Central memory CD8-positive, alpha-beta T cell (primary cell): Measurements from ENCODE around the gene FOXJ3.

ENCODE experiments used
- ATAC-seq: fragments of 150-1000 bp; cut with Tn5 transposase; replicated peaks from 2 replicates; pipeline ENCODE4 v1.10.0; 2022; ENCODE audit warnings: mild to moderate bottlenecking, moderate FRiP score, moderate number of reproducible peaks; ENCODE audit not compliant: poor library complexity, severe bottlenecking; ENCODE audit errors: extremely low read depth
- DNase-seq, 2 donors: peaks; one replicate each; pipeline ENCODE4 v3.0.0; 2021; ENCODE audit warnings: low spot score in 2 of 2
- H3K27ac Mint-ChIP-seq: one replicate; pipeline ENCODE4 v1.8.0; 2022; ENCODE audit warnings: low read depth, mild to moderate bottlenecking, moderate library complexity, mixed read lengths
- H3K27me3 Mint-ChIP-seq: one replicate; pipeline ENCODE4 v1.8.0; 2022; ENCODE audit warnings: mixed read lengths
- H3K36me3 Mint-ChIP-seq: one replicate; pipeline ENCODE4 v1.8.0; 2022; ENCODE audit warnings: mild to moderate bottlenecking, moderate library complexity, mixed read lengths; ENCODE audit not compliant: insufficient read depth
- H3K4me1 Mint-ChIP-seq: one replicate; pipeline ENCODE4 v1.8.0; 2022; ENCODE audit warnings: mixed read lengths
- H3K4me3 Mint-ChIP-seq: one replicate; pipeline ENCODE4 v1.8.0; 2022; ENCODE audit warnings: mild to moderate bottlenecking, moderate library complexity, mixed read lengths
- H3K9me3 Mint-ChIP-seq: one replicate; pipeline ENCODE4 v1.8.0; 2022; ENCODE audit warnings: mixed read lengths

FOXJ3 gene

DNA sequence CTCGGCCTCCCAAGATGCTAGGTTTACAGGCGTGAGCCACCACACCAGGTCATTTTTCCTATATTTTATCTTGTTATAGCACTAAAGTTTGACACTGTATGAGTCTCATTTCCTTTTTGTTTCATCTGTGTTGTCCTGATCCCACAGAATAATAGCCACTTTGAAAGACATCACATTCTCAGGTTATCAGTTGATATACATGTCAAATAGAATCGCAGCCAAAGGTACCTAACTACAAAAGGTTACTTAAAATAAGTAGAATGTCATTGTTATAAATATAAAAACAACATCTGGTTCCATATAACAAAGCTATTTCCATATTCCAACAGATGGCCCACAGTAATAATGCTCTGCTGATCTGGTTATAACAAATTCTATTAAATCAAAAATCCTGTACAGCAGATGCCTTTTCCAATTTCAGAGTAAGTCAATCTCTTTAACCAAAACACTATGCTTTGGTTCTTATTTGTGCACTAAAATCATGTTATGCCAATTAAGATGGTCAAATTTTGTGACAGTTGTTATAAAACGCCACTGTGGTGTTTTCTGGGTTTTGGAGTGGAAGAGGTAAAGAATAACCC is 6.0 kb downstream of the FOXJ3 start:
- Mint-ChIP-seq H3K27me3 (no peaks in the 10 kb centered on the region), H3K36me3 (peaks cover 11% of the 10 kb centered on the region), H3K4me1 (peaks cover 87% of the 10 kb centered on the region), H3K4me3 (no peak overlapping the region), H3K9me3 (no peaks in the 10 kb centered on the region), H3K27ac (no peak overlapping the region)
- DNase-seq (no peak), ATAC-seq (no peak)

DNA sequence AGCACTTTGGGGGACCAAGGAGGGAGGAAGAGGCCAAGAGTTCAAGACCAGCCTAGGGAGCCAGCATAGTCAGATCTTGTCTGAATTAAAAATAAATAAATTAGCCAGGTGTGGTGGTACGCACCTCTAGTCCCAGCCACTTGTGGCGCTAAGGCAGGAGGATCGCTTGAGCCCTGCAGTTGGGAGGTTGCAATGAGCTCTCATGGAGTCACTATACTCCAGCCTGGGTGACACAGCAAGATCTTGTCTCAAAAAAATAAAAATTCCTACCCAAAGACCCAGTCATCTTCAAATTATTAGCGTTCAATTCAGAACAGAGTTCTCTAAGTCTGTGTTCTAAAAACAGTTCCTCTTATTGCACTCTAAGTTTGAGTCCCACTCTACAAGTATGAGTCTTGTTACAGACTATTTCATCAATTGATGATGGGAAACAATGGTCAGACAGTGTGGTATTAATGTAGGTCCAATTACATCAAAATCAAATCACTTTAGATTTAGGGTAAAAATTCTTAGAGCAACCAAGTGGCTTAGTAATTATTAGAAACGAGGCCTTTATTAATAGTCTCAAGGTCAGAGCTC is 6.9 kb downstream of the FOXJ3 start:
- ATAC-seq = no peak
- Mint-ChIP-seq H3K27ac (no peak overlapping the region), H3K4me3 (no peak overlapping the region), H3K9me3 (no peaks in the 10 kb centered on the region), H3K27me3 (no peaks in the 10 kb centered on the region), H3K36me3 (peaks cover 2% of the 10 kb centered on the region), H3K4me1 (peaks cover 85% of the 10 kb centered on the region)
- DNase-seq = no peak

GRCh38 chr1:42325014-42325402 is 10.0 kb downstream of the FOXJ3 start:
- H3K4me3 Mint-ChIP-seq = no peak overlapping the region
- peaks cover 4% of the 10 kb centered on the region for H3K36me3 Mint-ChIP-seq
- H3K9me3 Mint-ChIP-seq = no peaks in the 10 kb centered on the region
- DNase-seq (no peak), ATAC-seq (no peak)
- peaks cover 84% of the 10 kb centered on the region for H3K4me1 Mint-ChIP-seq
- H3K27me3 Mint-ChIP-seq = no peaks in the 10 kb centered on the region
- H3K27ac Mint-ChIP-seq = no peak overlapping the region

GRCh38 chr1:42324398-42325013 is 10.5 kb downstream of the FOXJ3 start:
- ATAC-seq (no peak), DNase-seq (no peak)
- Mint-ChIP-seq H3K4me3 (no peak overlapping the region), H3K9me3 (no peaks in the 10 kb centered on the region), H3K27ac (no peak overlapping the region), H3K4me1 (peaks cover 84% of the 10 kb centered on the region), H3K27me3 (no peaks in the 10 kb centered on the region), H3K36me3 (peaks cover 4% of the 10 kb centered on the region)

DNA sequence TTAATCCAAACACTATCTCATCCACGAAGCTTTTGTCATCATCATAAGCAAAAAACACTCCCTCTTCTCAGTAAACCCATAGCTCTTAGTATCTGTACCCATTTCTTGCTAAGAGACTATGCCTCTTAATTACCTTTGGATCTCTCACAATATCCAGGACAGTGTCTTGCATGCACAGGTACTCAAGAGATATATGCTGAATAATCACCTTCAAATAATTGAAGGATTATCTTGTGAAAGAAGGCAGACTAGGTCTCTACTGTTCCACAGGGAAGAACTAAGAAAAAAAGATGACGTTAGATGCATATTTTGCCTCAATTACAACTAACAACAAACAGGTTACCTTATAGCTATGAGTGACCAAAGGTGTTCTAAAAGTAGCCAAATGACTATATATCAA is 11.5 kb downstream of the FOXJ3 start:
- Mint-ChIP-seq H3K36me3 (peaks cover 4% of the 10 kb centered on the region), H3K27ac (no peak overlapping the region), H3K4me3 (no peak overlapping the region), H3K4me1 (peaks cover 81% of the 10 kb centered on the region), H3K9me3 (no peaks in the 10 kb centered on the region), H3K27me3 (no peaks in the 10 kb centered on the region)
- ATAC-seq = no peak
- DNase-seq = no peak

- no peaks in the 10 kb centered on the region for H3K9me3 Mint-ChIP-seq
- no peak for DNase-seq
- no peaks in the 10 kb centered on the region for H3K27me3 Mint-ChIP-seq
- H3K4me1 Mint-ChIP-seq = peaks cover 84% of the 10 kb centered on the region
- H3K27ac Mint-ChIP-seq = peak overlapping the region; percentile 19
- H3K36me3 Mint-ChIP-seq = peaks cover 3% of the 10 kb centered on the region
- H3K4me3 Mint-ChIP-seq = no peak overlapping the region
- no peak for ATAC-seq
These were observed 12.5 kb downstream of the FOXJ3 start for GRCh38 chr1:42322577-42322976.

GRCh38 chr1:42321731-42322130 is 13.3 kb downstream of the FOXJ3 start:
- Mint-ChIP-seq H3K27me3 (no peaks in the 10 kb centered on the region), H3K4me3 (no peak overlapping the region), H3K9me3 (no peaks in the 10 kb centered on the region), H3K27ac (peak overlapping the region; percentile 19), H3K4me1 (peaks cover 84% of the 10 kb centered on the region), H3K36me3 (peaks cover 4% of the 10 kb centered on the region)
- ATAC-seq (no peak), DNase-seq (no peak)

DNA sequence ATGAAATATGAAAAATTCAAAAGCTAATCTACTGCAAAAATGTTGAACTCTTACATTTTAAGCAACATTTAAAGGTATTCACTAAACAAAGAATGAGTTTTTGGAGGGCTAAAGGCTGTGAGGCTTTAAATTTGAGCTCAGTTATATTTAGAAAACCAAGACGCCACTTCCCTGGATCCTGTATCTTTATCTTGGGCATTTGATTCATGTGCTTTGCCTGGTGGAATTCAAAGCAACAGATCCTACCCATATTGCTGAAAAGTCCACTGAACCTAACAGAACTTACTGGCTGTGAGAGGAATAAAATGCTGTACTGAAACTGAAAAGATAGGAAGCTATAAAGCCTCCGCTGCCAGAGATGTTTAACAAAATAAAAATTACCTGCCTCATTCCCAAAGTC is 14.3 kb downstream of the FOXJ3 start:
- H3K9me3 Mint-ChIP-seq = no peaks in the 10 kb centered on the region
- H3K27me3 Mint-ChIP-seq = no peaks in the 10 kb centered on the region
- peaks cover 4% of the 10 kb centered on the region for H3K36me3 Mint-ChIP-seq
- peaks cover 85% of the 10 kb centered on the region for H3K4me1 Mint-ChIP-seq
- ATAC-seq = no peak
- peak overlapping the region; percentile 79 for H3K27ac Mint-ChIP-seq
- no peak overlapping the region for H3K4me3 Mint-ChIP-seq
- DNase-seq = no peak

- H3K27me3 Mint-ChIP-seq = no peaks in the 10 kb centered on the region
- peak; percentile 68 for ATAC-seq
- peaks cover 87% of the 10 kb centered on the region for H3K4me1 Mint-ChIP-seq
- peak overlapping the region; percentile 79 for H3K27ac Mint-ChIP-seq
- H3K36me3 Mint-ChIP-seq = peaks cover 4% of the 10 kb centered on the region
- H3K4me3 Mint-ChIP-seq = peak overlapping the region; percentile 66
- H3K9me3 Mint-ChIP-seq = no peaks in the 10 kb centered on the region
- DNase-seq = no peak
These were observed 15.1 kb downstream of the FOXJ3 start for GRCh38 chr1:42319871-42320484.

DNA sequence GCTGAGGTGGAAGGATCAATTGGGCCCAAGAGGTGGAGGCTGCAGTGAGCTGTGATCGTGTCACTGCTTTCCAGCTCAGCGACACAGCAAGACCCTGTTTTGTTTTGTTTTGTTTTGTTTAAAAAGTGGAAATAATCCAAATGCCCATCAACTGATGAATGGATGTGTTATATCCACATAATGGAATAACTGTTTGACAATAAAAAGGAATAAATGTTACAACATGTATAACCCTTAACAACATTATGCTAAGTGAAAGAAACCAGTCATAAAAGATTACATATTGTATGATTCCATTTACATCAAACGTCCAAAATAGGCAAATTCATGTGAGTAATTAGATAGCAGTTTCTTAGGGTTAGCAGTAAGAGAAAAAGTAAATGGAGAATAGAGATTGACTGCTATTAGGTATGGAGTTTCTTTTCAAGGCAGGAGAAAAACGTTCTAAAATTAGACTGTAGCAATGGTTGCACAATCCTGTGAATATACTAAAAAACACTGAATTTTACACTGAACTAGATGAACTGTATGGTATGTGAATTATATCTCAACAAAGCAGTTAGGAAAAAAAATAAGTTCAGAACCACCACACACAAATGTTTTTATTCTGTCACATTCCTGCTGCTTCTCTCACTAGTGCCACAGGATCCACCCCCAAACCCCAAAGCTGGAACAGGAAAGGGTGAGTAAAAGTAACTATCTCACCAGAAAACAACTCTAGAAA is 15.7 kb downstream of the FOXJ3 start:
- ATAC-seq (peak; percentile 40), DNase-seq (no peak)
- H3K27me3 Mint-ChIP-seq = no peaks in the 10 kb centered on the region
- H3K4me1 Mint-ChIP-seq = peaks cover 87% of the 10 kb centered on the region
- H3K27ac Mint-ChIP-seq = peak overlapping the region; percentile 79
- no peaks in the 10 kb centered on the region for H3K9me3 Mint-ChIP-seq
- peak overlapping the region; percentile 66 for H3K4me3 Mint-ChIP-seq
- H3K36me3 Mint-ChIP-seq = peaks cover 4% of the 10 kb centered on the region

DNA sequence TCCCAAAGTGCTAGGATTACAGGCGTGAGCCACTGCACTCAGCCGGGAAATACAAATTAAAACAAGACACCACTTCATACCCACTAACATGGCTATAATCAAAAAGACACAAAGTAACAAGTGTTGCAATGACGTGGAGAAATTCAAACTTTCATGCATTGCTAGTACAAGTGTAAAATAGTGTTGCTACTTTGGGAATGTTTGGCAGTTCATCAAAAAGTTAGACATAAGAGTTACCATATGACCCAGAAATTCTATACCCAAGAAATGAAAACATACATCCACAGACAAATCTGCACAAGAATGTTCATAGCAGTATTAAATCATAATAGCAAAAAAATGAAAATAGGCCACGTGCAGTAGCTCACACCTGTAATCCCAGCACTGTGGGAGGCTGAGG is 16.4 kb downstream of the FOXJ3 start:
- no peak for DNase-seq
- Mint-ChIP-seq H3K4me1 (peaks cover 91% of the 10 kb centered on the region), H3K4me3 (no peak overlapping the region), H3K36me3 (peaks cover 4% of the 10 kb centered on the region), H3K27ac (no peak overlapping the region), H3K9me3 (no peaks in the 10 kb centered on the region), H3K27me3 (no peaks in the 10 kb centered on the region)
- no peak for ATAC-seq

DNA sequence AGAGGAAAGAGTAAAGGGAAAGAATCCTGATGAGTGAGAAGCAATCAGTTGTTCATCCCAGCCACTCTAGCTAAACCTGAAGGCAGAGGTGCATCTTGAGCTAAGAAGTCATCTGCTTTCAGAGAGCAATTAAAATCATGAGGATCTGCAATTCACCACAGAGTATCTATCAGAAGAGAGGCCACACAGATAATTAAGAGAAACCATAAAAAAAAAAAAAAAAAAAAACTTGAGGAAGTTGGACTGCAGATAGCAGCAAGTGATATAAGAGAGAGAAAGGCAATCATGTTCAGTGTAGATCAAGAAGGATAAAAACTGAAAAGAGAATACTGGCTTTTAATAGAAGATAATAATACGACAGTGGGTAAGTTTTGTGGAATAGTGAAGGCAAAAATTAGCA is 17.7 kb downstream of the FOXJ3 start:
- no peak for ATAC-seq
- H3K27ac Mint-ChIP-seq = no peak overlapping the region
- H3K27me3 Mint-ChIP-seq = no peaks in the 10 kb centered on the region
- H3K9me3 Mint-ChIP-seq = no peaks in the 10 kb centered on the region
- H3K4me1 Mint-ChIP-seq = peaks cover 84% of the 10 kb centered on the region
- DNase-seq = no peak
- H3K4me3 Mint-ChIP-seq = no peak overlapping the region
- H3K36me3 Mint-ChIP-seq = peaks cover 4% of the 10 kb centered on the region
